Activated CD4-positive, alpha-beta memory T cell treated with anti-CD3 and anti-CD28 coated beads, Interleukin-2, amount 10 ng/mL, durations not matched to agents 7 days and 5 days (primary cell): ENCODE data around the gene CCNG2. TPM values are rescaled to one million over a fixed set of nuclear protein-coding genes. Genes with fewer than 3 reads are reported as not detected.

Experiments used
- CTCF ChIA-PET: fragments of 350-600 bp; sonication (Branson Sonifier 250); formaldehyde crosslinking; loops from one replicate; lab custom pipeline; 2021; ENCODE audit warnings: antibody characterized with exemption, inconsistent platforms; lab: Charles Lee
- POLR2A ChIA-PET: fragments of 350-600 bp; sonication (Branson Sonifier 250); formaldehyde crosslinking; loops from one replicate; lab custom pipeline; 2021; ENCODE audit warnings: antibody characterized with exemption; lab: Charles Lee
- DNase-seq: peaks from one replicate; pipeline ENCODE4 v3.0.0-alpha.2; 2020
- H3K27ac Mint-ChIP-seq: one replicate; pipeline ENCODE4 v1.8.0; 2021; ENCODE audit warnings: mild to moderate bottlenecking, mixed read lengths
- H3K27me3 Mint-ChIP-seq: one replicate; pipeline ENCODE4 v1.8.0; 2021; ENCODE audit warnings: mixed read lengths
- H3K36me3 Mint-ChIP-seq: one replicate; pipeline ENCODE4 v1.8.0; 2021; ENCODE audit warnings: low read depth, mixed read lengths
- H3K4me1 Mint-ChIP-seq: one replicate; pipeline ENCODE4 v1.8.0; 2021; ENCODE audit warnings: mixed read lengths
- H3K4me3 Mint-ChIP-seq: one replicate; pipeline ENCODE4 v1.8.0; 2021; ENCODE audit warnings: mild to moderate bottlenecking, mixed read lengths
- H3K9me3 Mint-ChIP-seq: one replicate; pipeline ENCODE4 v1.8.0; 2021; ENCODE audit warnings: mixed read lengths
- total RNA-seq, 2 experiments: library from RNA; stranded (reverse); gene quantifications; one replicate each; pipeline ENCODE4 v1.2.3, GENCODE V29; 2021

CCNG2 gene
- total RNA-seq, 2 experiments from 2014 or later = 48.7 to 50.4 TPM

- DNase-seq = no peak
- H3K4me1 Mint-ChIP-seq = peaks cover 16% of the 10 kb centered on the region
- no peak overlapping the region for H3K4me3 Mint-ChIP-seq
- peaks cover 69% of the 10 kb centered on the region for H3K36me3 Mint-ChIP-seq
- CTCF ChIA-PET = no interaction called here
- no peak overlapping the region for H3K27ac Mint-ChIP-seq
- H3K9me3 Mint-ChIP-seq = no peaks in the 10 kb centered on the region
- H3K27me3 Mint-ChIP-seq = no peaks in the 10 kb centered on the region
- POLR2A ChIA-PET = no interaction called here
These were observed 10.2 kb downstream of the CCNG2 start for GRCh38 chr4:77167173-77167572.

- H3K27ac Mint-ChIP-seq = no peak overlapping the region
- H3K9me3 Mint-ChIP-seq = no peaks in the 10 kb centered on the region
- ChIA-PET POLR2A (no interaction called here), CTCF (interaction anchor here (1.0 kb wide), 1 partner anchor 114 kb away, joined by 3 read pairs; no protein-coding TSS in a partner anchor)
- H3K4me3 Mint-ChIP-seq = no peak overlapping the region
- H3K27me3 Mint-ChIP-seq = no peaks in the 10 kb centered on the region
- peaks cover 62% of the 10 kb centered on the region for H3K36me3 Mint-ChIP-seq
- DNase-seq = no peak
- peaks cover 13% of the 10 kb centered on the region for H3K4me1 Mint-ChIP-seq
These were observed 10.9 kb downstream of the CCNG2 start for GRCh38 chr4:77167866-77168265.

GRCh38 chr4:77169481-77169880, 12.5 kb downstream of the CCNG2 start:
- Mint-ChIP-seq H3K36me3 (peaks cover 46% of the 10 kb centered on the region), H3K9me3 (no peaks in the 10 kb centered on the region), H3K4me3 (no peak overlapping the region), H3K27me3 (no peaks in the 10 kb centered on the region), H3K27ac (no peak overlapping the region), H3K4me1 (peaks cover 7% of the 10 kb centered on the region)
- CTCF ChIA-PET = no interaction called here
- no peak for DNase-seq
- POLR2A ChIA-PET = no interaction called here

GRCh38 chr4:77170926-77171325, 13.9 kb downstream of the CCNG2 start:
- POLR2A ChIA-PET = no interaction called here
- DNase-seq = no peak
- Mint-ChIP-seq H3K36me3 (peaks cover 32% of the 10 kb centered on the region), H3K27me3 (peaks cover 3% of the 10 kb centered on the region), H3K4me1 (peaks cover 7% of the 10 kb centered on the region), H3K4me3 (no peak overlapping the region), H3K27ac (no peak overlapping the region), H3K9me3 (no peaks in the 10 kb centered on the region)
- CTCF ChIA-PET = no interaction called here

GRCh38 chr4:77172336-77172735, 15.3 kb downstream of the CCNG2 start:
- DNase-seq = no peak
- H3K27ac Mint-ChIP-seq = no peak overlapping the region
- H3K36me3 Mint-ChIP-seq = peaks cover 27% of the 10 kb centered on the region
- POLR2A ChIA-PET = no interaction called here
- CTCF ChIA-PET = no interaction called here
- no peak overlapping the region for H3K4me3 Mint-ChIP-seq
- peaks cover 5% of the 10 kb centered on the region for H3K4me1 Mint-ChIP-seq
- no peaks in the 10 kb centered on the region for H3K9me3 Mint-ChIP-seq
- peaks cover 10% of the 10 kb centered on the region for H3K27me3 Mint-ChIP-seq

- peaks cover 15% of the 10 kb centered on the region for H3K27me3 Mint-ChIP-seq
These were observed 17.4 kb downstream of the CCNG2 start for GRCh38 chr4:77174426-77174825.

GRCh38 chr4:77175201-77175611, 18.2 kb downstream of the CCNG2 start:
- peaks cover 15% of the 10 kb centered on the region for H3K27me3 Mint-ChIP-seq
- H3K4me3 Mint-ChIP-seq = no peak overlapping the region
- H3K9me3 Mint-ChIP-seq = no peaks in the 10 kb centered on the region
- peaks cover 7% of the 10 kb centered on the region for H3K36me3 Mint-ChIP-seq
- CTCF ChIA-PET = interaction anchor here (1.3 kb wide), 1 partner anchor 18 kb away, joined by 3 read pairs; no protein-coding TSS in a partner anchor
- POLR2A ChIA-PET = interaction anchor here (0.8 kb wide), 1 partner anchor 18 kb away, joined by 3 read pairs; the partner anchor contains the start of gene CCNG2
- no peaks in the 10 kb centered on the region for H3K4me1 Mint-ChIP-seq
- no peak overlapping the region for H3K27ac Mint-ChIP-seq
- no peak for DNase-seq

More at GRCh38 chr4:77174426-77174825, 17.4 kb downstream of the CCNG2 start:
- no peak for DNase-seq
- H3K27ac Mint-ChIP-seq = no peak overlapping the region
- no peaks in the 10 kb centered on the region for H3K4me1 Mint-ChIP-seq
- ChIA-PET POLR2A (no interaction called here), CTCF (interaction anchor here (0.8 to 1.3 kb wide), 2 partner anchors 19 to 29 kb away, joined by 3 read pairs; no protein-coding TSS in a partner anchor)
- no peaks in the 10 kb centered on the region for H3K9me3 Mint-ChIP-seq
- no peak overlapping the region for H3K4me3 Mint-ChIP-seq
- peaks cover 14% of the 10 kb centered on the region for H3K36me3 Mint-ChIP-seq

- DNase-seq = no peak
- Mint-ChIP-seq H3K36me3 (no peaks in the 10 kb centered on the region), H3K9me3 (no peaks in the 10 kb centered on the region), H3K27me3 (peaks cover 16% of the 10 kb centered on the region), H3K27ac (no peak overlapping the region), H3K4me3 (no peak overlapping the region), H3K4me1 (no peaks in the 10 kb centered on the region)
- ChIA-PET POLR2A (no interaction called here), CTCF (interaction anchor here (1.4 kb wide), 1 partner anchor 26 kb away, joined by 4 read pairs; no protein-coding TSS in a partner anchor)
These were observed 19.6 kb downstream of the CCNG2 start for GRCh38 chr4:77176640-77177039.

- Mint-ChIP-seq H3K4me1 (no peaks in the 10 kb centered on the region), H3K27me3 (peaks cover 16% of the 10 kb centered on the region), H3K9me3 (no peaks in the 10 kb centered on the region), H3K4me3 (no peak overlapping the region), H3K27ac (no peak overlapping the region), H3K36me3 (no peaks in the 10 kb centered on the region)
- POLR2A ChIA-PET = no interaction called here
- no peak for DNase-seq
- CTCF ChIA-PET = interaction anchor here (1.4 kb wide), 1 partner anchor 26 kb away, joined by 4 read pairs; no protein-coding TSS in a partner anchor
These were observed 20.2 kb downstream of the CCNG2 start for GRCh38 chr4:77177199-77177598.

- H3K9me3 Mint-ChIP-seq = no peaks in the 10 kb centered on the region
- H3K27ac Mint-ChIP-seq = no peak overlapping the region
- H3K4me3 Mint-ChIP-seq = no peak overlapping the region
- H3K4me1 Mint-ChIP-seq = no peaks in the 10 kb centered on the region
- POLR2A ChIA-PET = interaction anchor here (1.3 kb wide), 1 partner anchor 15 kb away, joined by 3 read pairs; no protein-coding TSS in a partner anchor
- DNase-seq = no peak
- peaks cover 23% of the 10 kb centered on the region for H3K27me3 Mint-ChIP-seq
- H3K36me3 Mint-ChIP-seq = no peaks in the 10 kb centered on the region
- CTCF ChIA-PET = interaction anchor here (1.6 kb wide), 1 partner anchor 15 kb away, joined by 3 read pairs; no protein-coding TSS in a partner anchor
These were observed 21.6 kb downstream of the CCNG2 start for GRCh38 chr4:77178560-77178959.

GRCh38 chr4:77179519-77179918, 22.5 kb downstream of the CCNG2 start:
- no peak overlapping the region for H3K4me3 Mint-ChIP-seq
- POLR2A ChIA-PET = interaction anchor here (0.9 kb wide), 1 partner anchor 19 kb away, joined by 4 read pairs; no protein-coding TSS in a partner anchor

GRCh38 chr4:77181720-77182119, 24.7 kb downstream of the CCNG2 start:
- H3K27ac Mint-ChIP-seq = no peak overlapping the region
- POLR2A ChIA-PET = no interaction called here

More at GRCh38 chr4:77179519-77179918, 22.5 kb downstream of the CCNG2 start:
- Mint-ChIP-seq H3K9me3 (no peaks in the 10 kb centered on the region), H3K36me3 (no peaks in the 10 kb centered on the region), H3K4me1 (no peaks in the 10 kb centered on the region), H3K27me3 (peaks cover 32% of the 10 kb centered on the region), H3K27ac (no peak overlapping the region)
- no peak for DNase-seq
- CTCF ChIA-PET = interaction anchor here (0.6 to 1.6 kb wide), 2 partner anchors 14 to 135 kb away, joined by 3 read pairs; no protein-coding TSS in a partner anchor

GRCh38 chr4:77183777-77184420, 26.9 kb downstream of the CCNG2 start:
- no peaks in the 10 kb centered on the region for H3K9me3 Mint-ChIP-seq
- H3K4me3 Mint-ChIP-seq = no peak overlapping the region
- no peak overlapping the region for H3K27ac Mint-ChIP-seq
- ChIA-PET POLR2A (no interaction called here), CTCF (no interaction called here)
- H3K4me1 Mint-ChIP-seq = no peaks in the 10 kb centered on the region
- H3K36me3 Mint-ChIP-seq = no peaks in the 10 kb centered on the region
- no peak for DNase-seq
- peaks cover 29% of the 10 kb centered on the region for H3K27me3 Mint-ChIP-seq

More at GRCh38 chr4:77181720-77182119, 24.7 kb downstream of the CCNG2 start:
- no peaks in the 10 kb centered on the region for H3K36me3 Mint-ChIP-seq
- no peak for DNase-seq
- H3K4me1 Mint-ChIP-seq = no peaks in the 10 kb centered on the region
- peaks cover 31% of the 10 kb centered on the region for H3K27me3 Mint-ChIP-seq
- CTCF ChIA-PET = interaction anchor here (0.9 to 1.6 kb wide), 2 partner anchors 12 to 22 kb away, joined by 3 to 5 read pairs; no protein-coding TSS in a partner anchor
- H3K4me3 Mint-ChIP-seq = no peak overlapping the region
- no peaks in the 10 kb centered on the region for H3K9me3 Mint-ChIP-seq
